H1 (cell line): Measurements from ENCODE around the gene FOXN3. TPM values are rescaled to one million over a fixed set of nuclear protein-coding genes. Genes with fewer than 3 reads are reported as not detected.
A peak's percentile ranks its signal among the peaks of the same experiment; 100 is the strongest.

ENCODE experiments used
- CTCF ChIA-PET: fragments of 300-600 bp; sonication (Branson Sonifier 250); formaldehyde crosslinking; loops from one replicate; lab custom pipeline; 2021; ENCODE audit not compliant: partially characterized antibody; lab: Charles Lee
- POLR2A ChIA-PET: fragments of 300-600 bp; sonication (Branson Sonifier 250); formaldehyde crosslinking; loops from one replicate; lab custom pipeline; 2021; ENCODE audit warnings: inconsistent platforms; ENCODE audit not compliant: partially characterized antibody; lab: Charles Lee
- DNase-seq, 2 experiments: peaks; one replicate each; pipeline versions ENCODE4 v3.0.0 to v3.0.0-alpha.2; 2010 to 2022; ENCODE audit warnings: low spot score in 2 of 2, low read depth in 1 of 2, mixed read lengths in 1 of 2
- FAIRE-seq: peaks from 2 replicates; lab custom pipeline; 2011; peaks lifted over from hg19 to GRCh38; lab: Jason Lieb, UNC
- H2AFZ ChIP-seq: 2 replicates; pipeline ENCODE4 v1.8.1; 2012; ENCODE audit warnings: low read length, inconsistent platforms
- H2AK5ac ChIP-seq: 2 replicates; pipeline ENCODE4 v1.6.1; 2013; ENCODE audit warnings: low read depth, low read length
- H2BK120ac ChIP-seq: replicated peaks from 2 replicates; pipeline ENCODE3; 2013; ENCODE audit warnings: low read depth, low read length, inconsistent platforms
- H2BK12ac ChIP-seq: 2 replicates; pipeline ENCODE4 v1.6.1; 2013; ENCODE audit warnings: low read depth, low read length
- H2BK15ac ChIP-seq: 2 replicates; pipeline ENCODE4 v1.6.1; 2013; ENCODE audit warnings: low read length
- H2BK20ac ChIP-seq: 2 replicates; pipeline ENCODE4 v1.6.1; 2013; ENCODE audit warnings: low read length
- H2BK5ac ChIP-seq: 2 replicates; pipeline ENCODE4 v1.6.1; 2013; ENCODE audit warnings: low read depth, low read length
- H3K14ac ChIP-seq: 2 replicates; pipeline ENCODE4 v1.6.1; 2013; ENCODE audit warnings: inconsistent platforms; ENCODE audit not compliant: insufficient read length
- H3K18ac ChIP-seq: 2 replicates; pipeline ENCODE4 v1.6.1; 2013; ENCODE audit warnings: low read length; ENCODE audit errors: extremely low read depth
- H3K23ac ChIP-seq: 2 replicates; pipeline ENCODE4 v1.6.1; 2013; ENCODE audit warnings: inconsistent platforms; ENCODE audit not compliant: insufficient read length
- H3K23me2 ChIP-seq: 2 replicates; pipeline ENCODE4 v1.6.1; 2013; ENCODE audit warnings: low read depth, low read length
- H3K27ac ChIP-seq: 2 replicates; pipeline ENCODE4 v1.6.1; 2011; ENCODE audit warnings: low read depth, low read length, inconsistent platforms
- H3K27me3 ChIP-seq, 4 experiments: replicated peaks in 1 of 4; 1 replicate in 1 of 4; 2 replicates in 3 of 4; pipeline versions ENCODE4 v1.6.1 to v1.8.1; 2011 to 2013; ENCODE audit warnings: low read length in 3 of 4, mild to moderate bottlenecking in 3 of 4, inconsistent platforms in 2 of 4, mixed read lengths in 2 of 4, moderate library complexity in 1 of 4; ENCODE audit not compliant: control insufficient read depth in 3 of 4, insufficient read depth in 3 of 4; ENCODE audit errors: extremely low read depth in 1 of 4
- H3K36me3 ChIP-seq, 4 experiments: 2 replicates each; pipeline versions ENCODE4 v1.6.1 to v1.8.1; 2011 to 2013; ENCODE audit warnings: mild to moderate bottlenecking in 4 of 4, low read length in 3 of 4, moderate library complexity in 2 of 4, control low read depth in 1 of 4, inconsistent platforms in 1 of 4; ENCODE audit not compliant: insufficient read depth in 4 of 4, control insufficient read depth in 2 of 4
- H3K4ac ChIP-seq: replicated peaks from 2 replicates; pipeline ENCODE3; 2013; ENCODE audit warnings: low read length, low read depth, mixed read lengths, inconsistent platforms; ENCODE audit not compliant: insufficient read length
- H3K4me1 ChIP-seq, 4 experiments: replicated peaks in 1 of 4; 1 replicate in 1 of 4; 2 replicates in 3 of 4; pipeline versions ENCODE4 v1.6.1 to v1.8.1; 2011 to 2013; ENCODE audit warnings: low read length in 3 of 4, inconsistent platforms in 2 of 4, mixed read lengths in 1 of 4; ENCODE audit not compliant: insufficient read depth in 4 of 4, control insufficient read depth in 3 of 4
- H3K4me2 ChIP-seq, 2 experiments: 2 replicates each; pipeline versions ENCODE4 v1.6.1 to v1.8.1; 2011 to 2013; ENCODE audit warnings: low read depth in 2 of 2, low read length in 2 of 2, control low read depth in 1 of 2, inconsistent platforms in 1 of 2, mild to moderate bottlenecking in 1 of 2; ENCODE audit not compliant: insufficient read depth in 1 of 2
- H3K4me3 ChIP-seq, 4 experiments: fragments of 200-600, 300-600 bp in 1 of 4; sonication (generic), shearing (Covaris generic), sonication (Bioruptor Twin) in 1 of 4; 2 replicates each; pipeline versions ENCODE4 v1.5.1 to v1.8.1; 2011 to 2016; ENCODE audit warnings: low read length in 4 of 4, low read depth in 3 of 4, control low read depth in 2 of 4, inconsistent platforms in 2 of 4, mild to moderate bottlenecking in 2 of 4, mixed read lengths in 1 of 4, moderate library complexity in 1 of 4; ENCODE audit not compliant: insufficient read depth in 2 of 4; ENCODE audit errors: extremely low read depth in 1 of 4
- H3K56ac ChIP-seq: replicated peaks from 2 replicates; pipeline ENCODE3; 2013; ENCODE audit warnings: low read depth, mild to moderate bottlenecking, mixed read lengths, low read length, inconsistent platforms; ENCODE audit not compliant: insufficient read length
- H3K79me1 ChIP-seq: 2 replicates; pipeline ENCODE4 v1.6.1; 2013; ENCODE audit warnings: low read depth, low read length, control low read depth
- H3K79me2 ChIP-seq, 2 experiments: 2 replicates each; pipeline versions ENCODE4 v1.6.1 to v1.8.1; 2012 to 2013; ENCODE audit warnings: low read length in 2 of 2, mild to moderate bottlenecking in 2 of 2, inconsistent platforms in 1 of 2; ENCODE audit not compliant: insufficient read depth in 2 of 2, control insufficient read depth in 1 of 2
- H3K9ac ChIP-seq, 4 experiments: replicated peaks in 1 of 4; 1 replicate in 1 of 4; 2 replicates in 3 of 4; pipeline versions ENCODE4 v1.6.1 to v1.8.1; 2011 to 2013; ENCODE audit warnings: low read depth in 3 of 4, low read length in 3 of 4, control low read depth in 2 of 4, mild to moderate bottlenecking in 2 of 4, moderate library complexity in 2 of 4, inconsistent platforms in 1 of 4; ENCODE audit errors: extremely low read depth in 1 of 4
- H3K9me3 ChIP-seq, 2 experiments: 2 replicates each; pipeline versions ENCODE4 v1.6.1 to v1.8.1; 2012 to 2013; ENCODE audit warnings: mild to moderate bottlenecking in 2 of 2, moderate library complexity in 2 of 2, control low read depth in 1 of 2, inconsistent platforms in 1 of 2, low read depth in 1 of 2, low read length in 1 of 2, mixed read lengths in 1 of 2; ENCODE audit not compliant: insufficient read depth in 2 of 2
- H4K20me1 ChIP-seq, 2 experiments: replicated peaks in 1 of 2; 2 replicates each; pipeline versions ENCODE3 to v1.8.1; 2011 to 2013; ENCODE audit warnings: inconsistent platforms in 2 of 2, low read length in 2 of 2, mild to moderate bottlenecking in 1 of 2; ENCODE audit not compliant: insufficient read depth in 2 of 2, control insufficient read depth in 1 of 2
- H4K5ac ChIP-seq: 2 replicates; pipeline ENCODE4 v1.6.1; 2013; ENCODE audit warnings: low read length, low read depth, mixed read lengths, inconsistent platforms; ENCODE audit not compliant: insufficient read length
- H4K8ac ChIP-seq: 2 replicates; pipeline ENCODE4 v1.8.0; 2013; ENCODE audit warnings: mild to moderate bottlenecking, moderate library complexity, low read length, inconsistent platforms; ENCODE audit not compliant: insufficient read depth; ENCODE audit errors: extremely low read depth
- H4K91ac ChIP-seq: replicated peaks from 2 replicates; pipeline ENCODE3; 2013; ENCODE audit warnings: low read length, mixed read lengths, inconsistent platforms; ENCODE audit not compliant: insufficient read length
- MAFK ChIP-seq: IDR thresholded peaks from 2 replicates; pipeline ENCODE4 v1.6.1; 2012; ENCODE audit warnings: low read depth, mild to moderate bottlenecking, improper control_type of control experiment, low read length
- RXRA ChIP-seq: IDR thresholded peaks from 2 replicates; pipeline ENCODE4 v1.6.1; 2011; ENCODE audit warnings: low read depth, mild to moderate bottlenecking, low read length, moderate library complexity; ENCODE audit not compliant: insufficient read depth
- WGBS, 2 experiments: shearing (Covaris generic) in 1 of 2; methylation state at CpG; one replicate each; pipeline versions ENCODE4 v1.1.6 to v1.1.7; 2013 to 2015; ENCODE audit warnings: low lambda C conversion rate in 2 of 2, mixed read lengths in 2 of 2, inconsistent platforms in 1 of 2, low coverage in 1 of 2, missing lambda C conversion rate in 1 of 2; ENCODE audit not compliant: insufficient replicate concordance in 2 of 2, insufficient coverage in 1 of 2, insufficient read length in 1 of 2; ENCODE audit errors: extremely low coverage in 1 of 2, missing lambda C conversion rate in 1 of 2; 5-methylcytosine and 5-hydroxymethylcytosine counted together
- polyA plus RNA-seq, 7 experiments: library from polyadenylated mRNA; depleted of rRNA in 3 of 7; stranded (reverse) in 5 of 7; unstranded in 2 of 7; fragments of >200 nt in 5 of 7; fragments of 200-250 nt in 2 of 7; gene quantifications; 1 replicate in 5 of 7; 2 replicates in 1 of 7; 4 replicates in 1 of 7; pipeline versions ENCODE4 v1.2.1 to v1.2.3, GENCODE V29; 2011 to 2013; ENCODE audit warnings: missing spikeins in 2 of 7, mixed read lengths in 2 of 7
- total RNA-seq: library from RNA; stranded (reverse); fragmentation: NEBNext Ultra II Directional; extraction: Animal tissue kit (Norgen Biotek cat#: 25700); gene quantifications from 2 replicates; pipeline ENCODE4 v1.2.1, GENCODE V29; 2021

Gene FOXN3
- total and polyA plus RNA-seq, 2 of the 8 experiments (the other 6 are each of a cell fraction or from before 2014, with no cell fraction given), result 52.6 to 178 TPM

DNA sequence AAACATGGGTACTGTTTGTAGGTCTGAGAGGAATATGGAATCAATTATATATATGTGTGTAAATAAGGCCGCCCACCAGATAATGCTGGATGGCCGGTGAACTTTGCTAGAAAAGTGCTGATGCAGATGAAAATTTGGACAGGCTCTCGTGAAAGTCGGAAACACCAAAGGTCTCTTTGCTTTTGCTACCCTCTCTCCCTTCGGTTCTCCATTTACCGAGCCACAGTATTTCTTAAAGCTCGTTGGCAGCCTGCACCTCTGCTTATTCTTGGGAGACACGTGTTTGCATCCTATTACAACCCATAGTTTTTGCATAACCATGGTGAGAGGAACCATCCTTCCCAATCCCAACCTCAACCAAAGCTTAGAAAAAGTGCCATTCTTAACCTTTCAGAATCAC is 109.6 kb downstream of the FOXN3 start:
- no peak overlapping the region for H3K23ac ChIP-seq
- H2BK15ac ChIP-seq, result no peak overlapping the region
- H3K9me3 ChIP-seq, result no peaks in the 10 kb centered on the region
- H3K23me2 ChIP-seq, result no peaks in the 10 kb centered on the region; the same call in 1 of the 2 replicates
- no peak overlapping the region for H2AFZ ChIP-seq
- H2BK20ac ChIP-seq, result no peak overlapping the region
- H3K27ac ChIP-seq, result no peak overlapping the region
- H4K91ac ChIP-seq, result no peak overlapping the region
- H3K4ac ChIP-seq, result no peak overlapping the region
- no peak overlapping the region for H2BK120ac ChIP-seq
- no peak overlapping the region for H2BK12ac ChIP-seq
- H3K56ac ChIP-seq, result no peak overlapping the region
- 81% methylated on average over 8 of the region's 8 CpGs; no CpG with 5 or more reads in 1 of the 2 experiments for WGBS, 2 experiments
- H4K5ac ChIP-seq, result no peak overlapping the region
- H3K14ac ChIP-seq, result no peak overlapping the region
- FAIRE-seq (no peak), DNase-seq (no peak)
- no peaks in the 10 kb centered on the region for H3K27me3 ChIP-seq
- peaks cover 0 to 79% of the 10 kb centered on the region in 2 experiments; a peak in 3 of 4 replicates for H3K79me2 ChIP-seq
- no peak overlapping the region for H3K9ac ChIP-seq
- ChIA-PET POLR2A (interaction anchor here (1.0 to 1.6 kb wide), 3 partner anchors 8 to 43 kb away, joined by 3 to 5 read pairs (median 3); no protein-coding TSS in a partner anchor), CTCF (interaction anchor here (1.1 to 2.0 kb wide), 3 partner anchors 12 to 130 kb away, joined by 3 to 5 read pairs (median 3); no protein-coding TSS in a partner anchor)
- H3K4me1 ChIP-seq, result peaks cover 12 to 40% (median 32%) of the 10 kb centered on the region in 4 experiments
- 0 out of 8 replicates have a peak, but pooled peaks cover 0 to 5% (median 0%) of the 10 kb centered on the region in 4 experiments for H3K36me3 ChIP-seq
- no peak overlapping the region for H3K4me3 ChIP-seq
- no peak overlapping the region for H3K18ac ChIP-seq
- TF ChIP-seq RXRA, result no peak
- 0 out of 2 replicates have a peak, but pooled peaks have one; percentile 3 for TF ChIP-seq MAFK
- H4K8ac ChIP-seq, result no peak overlapping the region
- H3K79me1 ChIP-seq, result peaks cover 5% of the 10 kb centered on the region
- H4K20me1 ChIP-seq, result peaks cover 2 to 7% of the 10 kb centered on the region in 2 experiments
- no peak overlapping the region for H3K4me2 ChIP-seq
- H2AK5ac ChIP-seq, result no peak overlapping the region
- H2BK5ac ChIP-seq, result no peak overlapping the region
